ENCODE results near the gene CBFA2T3. TPM values are rescaled to one million over a fixed set of nuclear protein-coding genes. Genes with fewer than 3 reads are reported as not detected.

Gene CBFA2T3
- total RNA-seq, 2 donors from 2014 or later = 10.1 to 10.5 TPM

DNA sequence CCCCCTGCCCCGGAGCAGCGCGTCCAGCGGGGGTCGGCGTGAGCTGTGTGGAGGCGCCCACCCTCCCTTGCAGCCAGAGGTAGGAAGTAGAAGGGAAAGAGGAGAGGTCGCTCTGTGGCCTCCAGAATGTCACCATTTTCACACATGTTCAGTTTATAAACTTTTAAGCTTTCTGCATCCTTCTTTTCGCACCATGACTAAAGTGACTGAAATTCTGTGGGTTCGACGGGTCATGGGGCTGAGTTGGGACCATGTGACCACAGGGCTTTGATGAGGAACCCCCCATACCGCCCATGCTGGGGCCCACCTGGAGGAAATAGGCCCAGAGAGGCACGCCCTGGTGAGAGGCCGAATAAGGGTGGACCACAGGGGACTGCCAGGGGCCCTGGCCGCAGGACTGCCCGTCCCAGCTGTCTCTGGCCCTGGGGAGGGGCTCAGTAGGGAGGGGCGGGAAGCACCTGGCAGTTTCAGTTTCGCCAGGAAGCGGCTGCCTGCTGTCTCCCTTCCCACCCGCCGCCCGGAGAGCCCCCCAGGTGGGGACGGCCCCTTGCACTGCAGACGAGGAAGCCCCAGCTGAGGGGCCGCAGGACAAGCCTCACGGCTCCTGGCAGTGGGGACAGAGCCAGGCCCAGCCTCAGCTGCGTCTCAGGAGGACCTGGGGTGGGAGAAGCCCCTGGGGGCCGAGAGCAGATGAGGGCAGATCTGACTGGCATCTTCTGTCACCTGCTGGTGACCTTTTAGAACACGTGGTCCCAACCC is 9.0 kb downstream of the CBFA2T3 start:
- Histone ChIP-seq H3K27me3 (no peaks in the 10 kb centered on the region), H3K27ac (no peak overlapping the region), H3K4me1 (no peaks in the 10 kb centered on the region), H3K9ac (ENCODE audit: low read depth in 2 of 2, low read length in 2 of 2) (peak overlapping the region in 1 of 2 donors; percentile 12), H3K9me3 (no peaks in the 10 kb centered on the region), H3K4me3 (no peak overlapping the region), H3K36me3 (no peaks in the 10 kb centered on the region)
- intact Hi-C loops (cut with DNase I) = no loop called here
- DNase-seq = no peak
- TF ChIP-seq, protein P1, sequence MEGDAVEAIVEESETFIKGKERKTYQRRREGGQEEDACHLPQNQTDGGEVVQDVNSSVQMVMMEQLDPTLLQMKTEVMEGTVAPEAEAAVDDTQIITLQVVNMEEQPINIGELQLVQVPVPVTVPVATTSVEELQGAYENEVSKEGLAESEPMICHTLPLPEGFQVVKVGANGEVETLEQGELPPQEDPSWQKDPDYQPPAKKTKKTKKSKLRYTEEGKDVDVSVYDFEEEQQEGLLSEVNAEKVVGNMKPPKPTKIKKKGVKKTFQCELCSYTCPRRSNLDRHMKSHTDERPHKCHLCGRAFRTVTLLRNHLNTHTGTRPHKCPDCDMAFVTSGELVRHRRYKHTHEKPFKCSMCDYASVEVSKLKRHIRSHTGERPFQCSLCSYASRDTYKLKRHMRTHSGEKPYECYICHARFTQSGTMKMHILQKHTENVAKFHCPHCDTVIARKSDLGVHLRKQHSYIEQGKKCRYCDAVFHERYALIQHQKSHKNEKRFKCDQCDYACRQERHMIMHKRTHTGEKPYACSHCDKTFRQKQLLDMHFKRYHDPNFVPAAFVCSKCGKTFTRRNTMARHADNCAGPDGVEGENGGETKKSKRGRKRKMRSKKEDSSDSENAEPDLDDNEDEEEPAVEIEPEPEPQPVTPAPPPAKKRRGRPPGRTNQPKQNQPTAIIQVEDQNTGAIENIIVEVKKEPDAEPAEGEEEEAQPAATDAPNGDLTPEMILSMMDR (IDR thresholded peaks at IDR 0.05) = no peak

- no peak overlapping the region for H3K4me3 ChIP-seq
- H3K27ac ChIP-seq = no peak overlapping the region
- no peaks in the 10 kb centered on the region for H3K27me3 ChIP-seq
- peak overlapping the region in 1 of 2 donors; percentile 12 for H3K9ac ChIP-seq (ENCODE audit: low read depth in 2 of 2, low read length in 2 of 2)
- H3K9me3 ChIP-seq = no peaks in the 10 kb centered on the region
- TF ChIP-seq, protein P1 (IDR thresholded peaks at IDR 0.05) = no peak
- intact Hi-C loops (cut with DNase I) = no loop called here
- no peaks in the 10 kb centered on the region for H3K36me3 ChIP-seq
- H3K4me1 ChIP-seq = no peaks in the 10 kb centered on the region
- no peak for DNase-seq
These were observed 9.8 kb downstream of the CBFA2T3 start for GRCh38 chr16:88966986-88967829.

DNA sequence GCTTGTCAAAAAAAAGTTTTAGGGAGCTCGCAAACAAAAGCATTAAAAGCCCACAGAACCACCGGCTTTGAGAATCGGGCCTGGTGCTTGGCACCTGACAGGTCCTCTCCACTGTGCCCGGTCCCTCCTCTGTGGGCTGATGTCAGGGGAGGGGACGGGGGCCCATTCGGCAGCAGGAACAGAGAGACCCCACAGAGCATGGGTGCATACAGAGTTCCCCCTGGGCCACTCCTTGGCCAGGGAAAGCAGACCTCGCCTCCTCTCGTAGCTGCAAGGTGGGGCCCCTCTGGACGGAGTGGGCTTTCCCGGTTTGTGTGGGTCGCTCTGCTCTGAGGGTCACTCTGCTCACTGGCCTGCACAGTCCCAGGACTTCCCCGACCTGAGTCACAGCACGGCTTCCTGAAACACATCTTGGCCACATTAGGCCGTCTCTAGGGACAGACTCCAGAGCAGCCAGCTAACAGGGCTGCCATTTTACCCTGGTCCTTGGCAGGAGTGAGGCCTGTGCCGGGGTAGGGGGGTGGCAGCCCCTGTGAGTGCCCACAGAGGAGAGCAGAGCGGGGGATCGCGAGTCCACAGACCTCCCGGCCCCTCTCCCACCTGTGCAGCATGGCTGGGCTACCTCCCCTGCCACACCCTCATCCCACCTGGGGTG is 11.1 kb downstream of the CBFA2T3 start:
- Histone ChIP-seq H3K4me1 (no peaks in the 10 kb centered on the region), H3K9me3 (no peaks in the 10 kb centered on the region), H3K27ac (no peak overlapping the region), H3K36me3 (no peaks in the 10 kb centered on the region), H3K4me3 (no peak overlapping the region), H3K9ac (ENCODE audit: low read depth in 2 of 2, low read length in 2 of 2) (no peak overlapping the region), H3K27me3 (no peaks in the 10 kb centered on the region)
- no peak for DNase-seq
- TF ChIP-seq, protein P1 (IDR thresholded peaks at IDR 0.05) = no peak
- intact Hi-C loops (cut with DNase I) = no loop called here

DNA sequence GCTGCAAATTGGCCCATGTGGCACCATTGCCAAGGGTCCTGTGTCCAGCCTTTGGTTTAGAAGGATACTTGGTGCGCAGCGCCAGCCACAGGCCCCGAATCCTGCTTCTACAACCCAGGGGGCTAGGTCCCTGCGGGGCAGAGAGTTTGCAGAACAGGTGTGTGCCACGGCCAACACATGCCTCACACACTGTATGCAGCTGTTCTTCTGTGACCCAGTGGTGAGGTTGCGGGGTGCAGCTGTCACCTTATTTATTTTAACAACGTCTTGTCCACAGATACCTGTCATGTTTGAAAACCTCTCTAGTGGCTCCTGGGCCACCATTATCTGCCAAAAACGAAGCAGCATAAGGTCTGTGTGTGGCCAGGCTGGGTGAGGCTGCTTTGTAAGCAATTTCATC is 11.6 kb downstream of the CBFA2T3 start:
- H3K36me3 ChIP-seq = no peaks in the 10 kb centered on the region
- no peak overlapping the region for H3K4me3 ChIP-seq
- H3K9me3 ChIP-seq = no peaks in the 10 kb centered on the region
- H3K9ac ChIP-seq (ENCODE audit: low read depth in 2 of 2, low read length in 2 of 2) = no peak overlapping the region
- intact Hi-C loops (cut with DNase I) = no loop called here
- H3K27ac ChIP-seq = no peak overlapping the region
- DNase-seq = no peak
- no peaks in the 10 kb centered on the region for H3K4me1 ChIP-seq
- TF ChIP-seq, protein P1 (IDR thresholded peaks at IDR 0.05) = no peak
- H3K27me3 ChIP-seq = no peaks in the 10 kb centered on the region

GRCh38 chr16:88964636-88965035 is 12.4 kb downstream of the CBFA2T3 start:
- no peaks in the 10 kb centered on the region for H3K9me3 ChIP-seq
- H3K27ac ChIP-seq = no peak overlapping the region
- no peaks in the 10 kb centered on the region for H3K4me1 ChIP-seq
- DNase-seq = no peak
- no peak overlapping the region for H3K4me3 ChIP-seq
- TF ChIP-seq, protein P1 (IDR thresholded peaks at IDR 0.05) = no peak
- H3K36me3 ChIP-seq = no peaks in the 10 kb centered on the region
- no peaks in the 10 kb centered on the region for H3K27me3 ChIP-seq
- no peak overlapping the region for H3K9ac ChIP-seq (ENCODE audit: low read depth in 2 of 2, low read length in 2 of 2)
- intact Hi-C loops (cut with DNase I) = no loop called here

Measured in colonic mucosa (tissue), 4 donors.